GM04504 (cell line): Measurements from ENCODE around the gene KRT20.
"Not testable (repeated sequence)": the region's sequence is repeated elsewhere in the genome, so short reads cannot be mapped to it uniquely, and the experiment has no call there.

Experiments used
- DNase-seq: peaks from one replicate; pipeline ENCODE4 v3.0.0-alpha.2; 2012; ENCODE audit warnings: low read depth

The KRT20 gene

GRCh38 chr17:40896916-40897455, 11.9 kb upstream of the KRT20 start:
- no peak for DNase-seq

GRCh38 chr17:40895106-40895730, 10.2 kb upstream of the KRT20 start:
- DNase-seq, result no peak

- DNase-seq, result no peak
These were observed 3.2 kb upstream of the KRT20 start for GRCh38 chr17:40888196-40888720.

- no peak for DNase-seq
These were observed 1.0 kb upstream of the KRT20 start for GRCh38 chr17:40886090-40886489.

GRCh38 chr17:40883626-40884334, 1.3 kb downstream of the KRT20 start:
- DNase-seq, result no peak

- DNase-seq, result no peak
These were observed 2.0 kb downstream of the KRT20 start for GRCh38 chr17:40883031-40883430.

GRCh38 chr17:40879026-40879425, 6.0 kb downstream of the KRT20 start:
- no peak for DNase-seq

- no peak for DNase-seq
These were observed 7.0 kb downstream of the KRT20 start for GRCh38 chr17:40878044-40878443.

GRCh38 chr17:40873801-40874200, 11.2 kb downstream of the KRT20 start:
- no peak for DNase-seq

- no peak for DNase-seq
These were observed 11.8 kb downstream of the KRT20 start for GRCh38 chr17:40873255-40873654.

- no peak for DNase-seq
These were observed 12.6 kb downstream of the KRT20 start for GRCh38 chr17:40872416-40872815.

- no peak for DNase-seq
These were observed 13.7 kb downstream of the KRT20 start for GRCh38 chr17:40871316-40871715.

- DNase-seq, result no peak
These were observed 14.9 kb downstream of the KRT20 start for GRCh38 chr17:40870136-40870535.

GRCh38 chr17:40866838-40867237, 18.2 kb downstream of the KRT20 start, which contains the start of gene KRT12:
Gene KRT12, minus strand, starts transcription at chr17:40867223. Its CDS starts 37 bp downstream, at chr17:40867186.
- DNase-seq, result no peak

- no peak for DNase-seq
These were observed 20.2 kb downstream of the KRT20 start for GRCh38 chr17:40864661-40865390.

GRCh38 chr17:40862985-40863733, 21.9 kb downstream of the KRT20 start:
- no peak for DNase-seq

GRCh38 chr17:40859536-40859935, 25.5 kb downstream of the KRT20 start:
- no peak for DNase-seq

GRCh38 chr17:40858667-40859066, 26.4 kb downstream of the KRT20 start:
- not testable (repeated sequence) for DNase-seq

GRCh38 chr17:40857535-40857934, 27.5 kb downstream of the KRT20 start:
- DNase-seq, result peak; percentile 58

GRCh38 chr17:40854175-40854814, 30.7 kb downstream of the KRT20 start:
- peak; percentile 74 for DNase-seq

- DNase-seq, result no peak
These were observed 32.7 kb downstream of the KRT20 start for GRCh38 chr17:40852364-40852763.
